GM18505 (cell line): ENCODE measurements around the gene THEM5.
"Not testable (repeated sequence)": the region's sequence is repeated elsewhere in the genome, so short reads cannot be mapped to it uniquely, and the experiment has no call there.

Experiments
- ATAC-seq: cut with Tn5 transposase; IDR thresholded peaks from one replicate; pipeline ENCODE4 v1.9.1; 2021; ENCODE audit not compliant: unreplicated experiment
- POLR2A ChIP-seq: IDR thresholded peaks from 4 replicates; pipeline ENCODE4 v1.6.1; 2011; ENCODE audit warnings: borderline replicate concordance; ENCODE audit not compliant: insufficient read depth, insufficient read length; ENCODE audit errors: extremely low read depth

THEM5 gene

DNA sequence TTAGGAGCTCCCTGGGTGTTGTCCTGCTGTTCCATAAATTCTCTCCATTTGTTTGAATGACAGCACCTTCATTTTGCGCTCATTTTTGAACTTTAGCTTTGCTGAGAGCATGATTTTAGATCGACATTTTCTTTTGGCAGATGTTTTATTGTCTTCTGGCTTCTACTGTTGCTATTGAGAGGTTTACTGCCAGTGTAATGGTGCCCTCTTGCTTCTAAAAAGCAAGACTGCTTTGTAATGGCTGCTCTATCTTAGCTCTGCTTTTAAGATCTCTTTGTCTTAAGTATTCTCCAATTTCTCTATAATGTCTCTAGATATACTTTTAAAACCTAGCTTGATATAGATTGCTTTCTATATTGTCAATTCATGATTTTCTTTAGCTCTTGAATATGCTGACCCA is 28.0 kb upstream of the THEM5 start:
- TF ChIP-seq POLR2A, result no peak
- ATAC-seq, result no peak

DNA sequence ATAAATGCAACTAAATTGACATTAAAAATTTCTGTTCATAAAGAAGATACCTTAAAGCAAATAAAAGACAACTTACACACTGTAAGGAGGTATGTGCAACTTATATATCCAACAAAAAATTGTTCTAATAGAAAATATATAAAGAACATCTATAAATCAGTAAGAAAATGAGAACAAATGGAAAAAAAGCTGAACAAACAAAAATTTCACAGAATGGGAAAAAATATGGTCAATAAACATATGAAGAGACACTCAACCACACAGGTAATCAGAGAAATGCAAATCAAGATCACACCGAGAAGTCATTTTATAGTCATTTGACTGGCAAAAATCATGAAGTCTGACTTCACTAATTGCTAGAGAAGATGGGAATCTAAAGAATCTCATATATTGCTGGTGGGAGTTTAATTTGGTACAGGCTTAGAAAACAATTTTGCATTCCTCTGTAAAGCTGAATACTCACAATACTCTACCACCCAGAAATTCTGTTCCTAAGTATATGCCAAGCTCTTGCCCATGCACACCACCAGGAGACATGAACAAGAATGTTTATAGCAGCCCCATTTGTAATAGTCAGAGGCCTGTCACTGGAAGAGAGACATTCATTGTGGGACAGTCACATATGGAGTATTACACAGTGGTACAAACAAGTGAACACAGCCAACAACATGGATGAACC is 22.0 kb upstream of the THEM5 start:
- ATAC-seq, result no peak

DNA sequence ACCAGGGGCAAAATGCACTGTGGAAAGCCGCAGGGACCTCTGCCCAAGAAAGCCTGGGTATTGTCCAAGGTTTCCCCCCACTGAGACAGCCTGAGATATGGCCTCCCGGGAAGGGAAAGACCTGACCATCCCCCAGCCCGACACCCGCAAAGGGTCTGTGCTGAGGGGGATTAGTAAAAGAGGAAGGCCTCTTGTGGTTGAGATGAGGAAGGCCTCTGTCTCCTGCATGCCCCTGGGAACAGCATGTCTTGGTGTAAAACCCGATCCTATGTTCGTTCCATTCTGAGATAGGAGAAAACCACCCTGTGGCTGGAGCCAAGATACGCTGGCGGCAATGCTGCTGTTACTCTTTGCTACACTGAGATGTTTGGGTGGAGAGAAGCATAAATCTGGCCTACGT is 19.3 kb upstream of the THEM5 start:
- not testable (repeated sequence) for ATAC-seq

More for the DNA sequence above, 22.0 kb upstream of the THEM5 start:
- no peak for TF ChIP-seq POLR2A

DNA sequence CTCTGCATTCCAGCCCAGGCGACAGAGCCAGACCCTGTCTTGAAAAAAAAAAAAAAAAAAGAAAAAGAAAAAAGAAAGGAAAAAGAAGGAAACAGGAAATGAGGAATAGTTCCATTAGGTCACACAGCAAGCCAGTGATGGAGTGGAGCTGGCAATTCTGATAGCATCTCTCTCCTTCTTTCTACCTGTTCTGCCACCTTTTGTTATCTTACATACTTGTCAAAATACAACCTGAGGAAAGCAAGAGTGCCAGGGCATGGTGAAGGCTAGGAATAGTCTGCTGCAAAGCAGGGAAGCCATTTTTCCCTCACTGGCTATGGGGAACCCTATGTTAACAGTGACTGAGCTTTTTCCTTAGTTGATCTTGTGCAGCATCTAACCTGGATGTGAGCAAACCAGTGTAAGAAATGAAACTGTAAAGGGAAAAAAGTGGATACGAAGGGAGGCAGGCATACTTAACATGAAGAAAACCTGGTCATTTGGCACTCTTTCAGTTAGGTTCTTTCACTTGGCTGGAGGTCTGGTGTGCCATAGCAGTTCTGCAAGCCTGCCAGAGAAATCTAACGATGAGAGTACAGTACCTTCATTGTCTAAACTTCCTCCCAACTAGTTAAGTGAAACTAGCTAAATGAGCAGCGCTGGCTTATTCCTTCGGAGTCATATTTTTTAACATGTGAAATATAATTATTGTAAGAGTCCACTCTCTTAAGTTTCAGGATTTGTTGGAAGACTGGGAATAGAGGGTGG is 17.9 kb upstream of the THEM5 start:
- no peak for ATAC-seq
- no peak for TF ChIP-seq POLR2A

DNA sequence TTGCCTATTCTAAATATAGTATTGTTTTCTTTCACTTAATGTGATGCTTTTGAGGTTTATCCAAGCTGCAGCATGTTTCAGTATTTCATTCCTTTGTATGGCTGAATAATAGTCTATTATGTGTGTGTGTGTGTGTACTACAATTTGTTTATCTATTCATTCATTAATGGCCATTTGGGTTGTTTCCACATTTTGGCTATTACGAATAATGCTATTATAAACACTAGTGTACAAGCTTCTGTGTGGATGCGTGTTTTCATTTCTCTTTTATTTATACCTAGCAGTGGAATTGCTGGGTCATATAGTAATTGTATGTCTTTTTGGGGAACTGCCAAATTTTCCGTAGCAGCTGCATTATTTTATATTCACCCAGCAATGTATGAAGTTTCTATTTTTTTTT is 15.0 kb upstream of the THEM5 start:
- TF ChIP-seq POLR2A, result no peak

DNA sequence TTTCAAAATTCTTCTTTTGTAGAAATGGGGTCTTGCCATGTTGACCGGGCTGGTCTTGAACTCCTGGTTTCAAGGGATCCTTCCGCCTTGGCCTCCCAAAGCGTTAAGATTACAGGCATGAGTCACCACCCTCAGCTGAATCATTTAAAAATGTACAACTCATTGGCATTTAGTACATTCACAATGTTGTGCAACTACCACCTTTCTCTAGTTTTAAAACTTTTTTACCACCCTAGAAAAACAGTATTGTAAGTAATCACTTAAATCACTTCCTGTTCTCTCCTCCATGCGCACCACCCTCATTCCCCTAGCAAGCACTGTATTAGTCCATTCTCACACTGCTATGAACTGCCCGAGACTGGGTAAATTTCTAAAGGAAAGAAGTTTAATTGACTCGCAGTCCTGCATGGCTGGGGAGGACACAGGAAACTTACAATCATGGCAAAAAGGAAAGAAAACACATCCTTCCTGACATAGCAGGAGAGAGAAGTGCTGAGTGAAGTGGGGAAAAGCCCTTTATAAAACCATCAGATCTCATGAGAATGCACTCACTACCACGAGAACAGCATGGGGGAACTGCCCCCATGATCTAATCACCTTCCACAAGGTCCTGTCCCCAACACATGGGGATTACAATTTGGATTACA is 14.4 kb upstream of the THEM5 start:
- no peak for ATAC-seq

More for the DNA sequence above, 15.0 kb upstream of the THEM5 start:
- no peak for ATAC-seq

DNA sequence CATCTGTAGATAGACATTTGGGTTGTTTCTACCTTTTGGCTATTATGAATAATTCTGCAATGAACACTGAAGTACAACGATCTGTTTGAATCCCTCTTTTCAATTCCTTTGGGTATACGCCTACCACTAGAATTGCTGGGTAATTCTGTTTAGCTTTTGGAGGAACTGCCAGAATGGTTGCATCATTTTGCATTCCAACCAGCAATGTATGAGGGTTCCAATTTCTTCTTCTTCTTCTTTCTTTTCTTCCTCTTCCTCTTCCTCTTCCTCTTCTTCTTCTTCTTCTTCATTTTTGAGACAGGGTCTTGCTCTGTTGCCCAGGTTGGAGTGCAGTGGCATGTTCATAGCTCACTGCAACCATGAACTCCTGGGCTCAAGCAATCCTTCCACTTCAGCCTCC is 13.8 kb upstream of the THEM5 start:
- ATAC-seq, result no peak
- TF ChIP-seq POLR2A, result no peak

More for the DNA sequence above, 14.4 kb upstream of the THEM5 start:
- no peak for TF ChIP-seq POLR2A

DNA sequence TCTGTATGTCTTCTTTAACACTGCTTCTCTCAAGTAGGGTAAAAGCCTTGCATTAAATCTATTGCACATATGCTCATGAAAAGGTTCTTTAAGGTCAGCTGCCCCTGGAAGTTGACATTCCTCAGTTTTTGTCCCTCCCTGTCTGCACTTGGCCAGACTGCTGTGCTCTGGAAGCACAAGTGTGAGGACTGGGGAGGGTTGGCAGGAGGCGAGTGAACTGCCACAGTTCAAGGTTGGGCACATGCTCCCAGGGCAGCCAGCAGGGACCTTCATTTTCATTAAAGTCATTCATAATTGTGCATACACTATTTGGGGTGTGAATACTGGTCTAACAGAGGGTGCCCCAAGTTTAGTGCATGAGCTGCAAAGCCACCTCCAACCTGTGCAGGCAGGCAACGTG is 10.9 kb upstream of the THEM5 start:
- no peak for ATAC-seq

DNA sequence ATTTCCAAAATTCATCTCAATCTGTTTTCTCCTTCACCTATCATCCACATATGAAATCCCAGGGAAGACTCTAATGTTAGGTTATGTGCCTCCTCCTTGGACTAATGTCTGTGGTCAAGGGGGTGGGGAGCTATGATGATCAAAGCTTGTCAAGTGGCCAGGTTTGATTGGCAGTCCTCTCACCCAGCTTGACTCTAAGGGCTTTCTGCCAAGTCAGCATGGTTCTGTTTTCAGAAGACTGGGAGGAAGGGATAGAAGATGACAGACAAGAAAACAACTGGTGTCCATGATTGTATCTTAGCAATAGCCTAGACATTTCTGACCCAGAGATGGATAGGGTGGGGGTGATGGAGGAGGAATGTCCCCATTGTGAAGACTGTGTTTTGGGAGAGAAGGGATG is 9.1 kb upstream of the THEM5 start:
- no peak for TF ChIP-seq POLR2A
- ATAC-seq, result no peak

More for the DNA sequence above, 10.9 kb upstream of the THEM5 start:
- no peak for TF ChIP-seq POLR2A

DNA sequence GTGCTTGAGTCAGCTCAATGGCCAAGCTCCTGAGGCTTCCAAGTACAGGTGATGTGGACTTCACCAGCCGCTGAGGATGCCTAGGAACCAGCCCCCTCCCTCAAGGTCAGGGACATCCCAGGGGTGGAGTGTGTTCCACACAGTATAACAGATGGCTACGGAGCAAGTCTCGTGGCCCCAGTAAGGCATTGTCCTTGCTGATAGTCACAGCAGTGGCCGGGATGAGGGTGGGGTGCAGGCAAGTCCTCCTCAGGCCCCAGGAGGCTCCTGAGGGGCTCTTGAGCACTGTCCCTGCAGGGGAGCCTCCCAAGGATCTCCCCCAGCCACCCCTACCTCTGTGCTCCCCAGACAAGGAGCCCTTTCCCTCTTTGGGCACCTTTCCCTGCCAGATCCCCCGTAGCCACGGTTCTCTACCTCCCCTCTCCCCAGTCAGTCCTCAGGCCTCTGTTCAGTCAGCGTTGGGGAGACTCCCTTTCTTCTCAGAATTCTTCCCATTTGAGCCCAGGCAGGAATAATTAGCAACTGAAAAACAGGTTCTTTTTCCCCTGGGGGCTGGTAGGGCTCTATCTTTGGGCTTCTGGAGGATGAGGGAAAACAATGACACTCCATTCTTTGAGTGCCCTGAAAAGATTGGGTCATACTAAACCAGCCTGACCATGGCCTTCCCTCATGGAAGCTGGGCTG is 7.1 kb upstream of the THEM5 start:
- no peak for ATAC-seq

DNA sequence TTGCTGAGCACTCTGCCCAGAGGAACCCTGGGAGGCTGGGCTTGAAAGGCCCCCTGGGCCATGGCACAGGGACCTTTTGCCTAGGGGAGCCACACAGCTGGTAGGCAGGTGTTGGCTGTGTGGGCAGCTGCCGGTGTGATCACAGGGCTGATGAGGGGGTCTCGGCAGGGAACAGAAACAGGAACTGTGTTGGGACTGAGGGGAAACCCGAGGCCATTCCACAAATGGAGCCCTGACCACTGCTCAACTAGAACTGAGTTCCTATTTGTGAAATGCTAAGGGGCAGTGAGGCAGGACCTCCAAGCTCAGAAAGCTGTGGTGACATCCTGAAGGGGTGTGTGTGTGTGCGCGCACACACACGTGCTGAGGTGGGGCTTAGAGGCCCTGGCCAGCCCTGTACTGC is 6.4 kb upstream of the THEM5 start:
- TF ChIP-seq POLR2A, result no peak
- no peak for ATAC-seq

More for the DNA sequence above, 7.1 kb upstream of the THEM5 start:
- TF ChIP-seq POLR2A, result no peak

DNA sequence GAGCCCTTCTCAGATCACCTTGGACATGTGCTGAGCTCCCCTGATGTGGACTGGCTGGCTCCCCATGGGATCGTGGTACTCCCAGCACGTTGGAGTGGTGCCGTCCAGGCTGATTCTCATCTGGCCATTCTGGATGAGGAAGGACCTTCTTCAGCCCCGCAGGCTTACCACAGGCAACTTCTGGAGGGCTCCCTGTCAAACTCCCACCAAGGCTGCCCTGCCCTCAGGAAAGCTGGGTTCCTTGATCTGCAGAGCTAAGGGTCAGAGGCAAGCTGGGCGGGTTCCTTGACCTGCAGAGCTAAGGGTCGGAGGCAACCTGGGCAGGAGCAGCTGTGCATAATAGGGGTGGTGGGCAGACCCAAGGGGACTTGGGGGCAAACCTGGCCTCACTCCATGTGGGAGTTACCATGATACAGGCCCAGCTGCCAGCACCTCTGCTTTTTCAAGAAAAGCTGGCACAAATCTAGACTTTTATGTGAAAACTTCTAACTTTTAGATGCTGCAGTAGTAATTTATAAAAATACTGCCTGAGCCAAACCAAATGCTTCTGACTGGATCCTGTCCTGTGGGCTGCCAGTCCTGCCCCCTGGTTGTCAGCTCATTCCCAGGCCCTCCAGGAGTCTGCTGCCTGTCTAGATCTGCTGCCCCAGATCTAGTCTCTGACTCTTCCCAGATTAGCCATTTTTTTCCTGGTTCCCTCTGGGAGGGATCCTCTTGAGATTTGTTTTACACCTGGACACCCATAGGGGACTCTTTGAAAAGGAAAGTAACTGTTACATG is 5.6 kb upstream of the THEM5 start:
- no peak for ATAC-seq
- TF ChIP-seq POLR2A, result no peak
